Hematopoietic multipotent progenitor cell (in vitro differentiated cells): ENCODE data around the gene PSD4. TPM values are rescaled to one million over a fixed set of nuclear protein-coding genes. Genes with fewer than 3 reads are reported as not detected.

ENCODE experiments used
- DNase-seq, 3 donors: peaks; one replicate each; pipeline ENCODE4 v3.0.0-alpha.2; 2011 to 2015; ENCODE audit warnings: low read depth in 2 of 3, low spot score in 2 of 3
- total RNA-seq: library from RNA; depleted of rRNA; stranded (reverse); fragments of >200 nt; gene quantifications from one replicate; pipeline ENCODE4 v1.2.3, GENCODE V29; 2012

Gene PSD4
- total RNA-seq, 1 donor, result 68.7 TPM

DNA sequence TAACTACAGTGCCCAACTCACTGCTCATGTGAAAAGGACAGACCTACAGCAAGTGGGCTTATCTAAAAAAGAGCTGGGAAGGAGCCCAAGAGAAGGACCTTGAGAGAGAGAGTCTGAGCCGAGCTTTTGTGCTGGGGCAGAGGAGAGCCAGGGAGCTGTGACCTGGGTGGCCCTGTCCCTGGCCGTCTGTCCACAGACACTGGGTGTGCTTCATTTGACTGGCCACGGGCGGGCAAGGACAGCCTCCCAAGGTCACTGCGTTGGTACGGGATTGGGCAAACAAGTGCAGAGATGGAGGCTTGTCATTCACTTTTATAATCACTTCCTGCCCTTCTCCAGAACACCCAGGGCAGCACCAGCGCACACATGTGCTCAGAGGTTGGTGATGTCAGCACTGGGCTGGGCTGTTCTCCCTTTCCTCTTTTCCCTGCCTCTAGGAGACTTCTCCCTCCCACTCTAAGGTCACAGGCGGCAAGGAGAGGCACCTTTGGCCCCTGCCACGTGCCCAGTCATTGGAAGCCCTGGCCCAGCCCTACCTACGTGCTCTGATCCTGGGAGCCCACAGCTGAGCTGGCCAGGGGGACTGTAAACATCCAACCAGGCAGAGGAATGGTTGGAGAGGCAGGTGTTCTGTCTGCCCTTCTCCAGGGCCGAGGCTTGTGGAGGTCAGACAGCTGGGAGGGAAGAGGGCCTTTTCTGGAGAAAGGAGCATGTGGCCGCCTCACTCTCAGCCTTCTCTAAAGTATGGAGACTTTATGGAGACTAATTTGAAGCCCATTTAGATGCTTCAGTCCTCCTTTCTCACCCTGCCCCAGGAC is 6.4 kb upstream of the PSD4 start:
- DNase-seq, result no peak

DNA sequence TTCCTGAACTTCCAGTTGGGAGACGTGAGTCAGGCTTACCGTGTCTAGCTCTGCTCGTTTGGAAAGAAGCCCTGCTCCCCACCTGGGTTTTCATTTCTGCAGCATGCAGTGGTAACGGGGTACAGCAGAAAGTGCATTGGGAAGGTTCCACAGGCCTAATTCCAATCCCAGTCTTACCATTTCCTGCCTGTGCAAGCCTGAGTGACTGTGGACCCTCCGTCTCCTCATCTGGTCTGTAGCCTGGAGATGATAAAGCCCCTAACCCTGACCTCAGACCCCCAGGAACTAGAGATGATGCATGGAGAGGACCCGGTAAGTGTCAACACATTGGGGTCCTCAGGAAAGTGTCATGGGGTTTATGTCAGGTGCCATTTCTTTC is 5.8 kb upstream of the PSD4 start:
- no peak for DNase-seq

GRCh38 chr2:113169002-113169530 is 4.7 kb upstream of the PSD4 start:
- DNase-seq, result no peak

GRCh38 chr2:113169586-113169985 is 4.2 kb upstream of the PSD4 start:
- DNase-seq, result no peak

- DNase-seq, result no peak
Measured at GRCh38 chr2:113171334-113172075, 2.3 kb upstream of the PSD4 start.

- no peak for DNase-seq
Measured at GRCh38 chr2:113172721-113173541, 840 bp upstream of the PSD4 start.

GRCh38 chr2:113174376-113174750 is 592 bp downstream of the PSD4 start:
- peak in 1 of 3 donors; percentile 13 for DNase-seq

DNA sequence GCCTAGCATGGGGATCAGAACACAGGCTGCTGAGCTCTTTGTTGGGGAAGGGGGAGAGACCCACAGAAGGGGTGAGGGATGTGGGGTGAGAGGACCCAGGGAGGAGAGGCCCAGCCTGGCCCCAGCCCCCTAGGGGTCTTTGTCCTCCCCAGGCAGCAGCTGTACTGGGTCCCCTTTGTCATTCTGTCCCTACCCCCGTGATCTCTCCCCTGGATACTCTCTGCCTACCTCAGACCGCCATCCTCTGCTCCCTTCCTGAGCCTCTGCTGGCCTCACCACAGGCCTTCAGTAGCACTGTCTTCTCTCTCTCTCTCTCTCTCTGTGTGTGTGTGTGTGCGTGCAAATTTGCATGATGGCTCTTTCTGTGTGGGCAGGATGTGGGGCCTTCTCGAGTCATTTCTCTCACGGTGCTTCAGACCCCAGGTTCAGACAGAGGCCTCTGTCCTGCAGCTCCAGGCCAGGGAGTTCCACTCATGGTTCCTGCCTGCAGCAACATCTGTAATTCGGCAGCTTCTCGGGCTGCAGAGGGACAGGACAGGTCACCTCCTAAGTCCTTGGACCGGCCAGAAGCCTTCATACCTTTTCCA is 1.4 kb downstream of the PSD4 start:
- peak in 2 of 3 donors; percentile 57 to 73 for DNase-seq

- DNase-seq, result peak in 1 of 3 donors; percentile 29
Measured at GRCh38 chr2:113175736-113176695, 2.2 kb downstream of the PSD4 start.

GRCh38 chr2:113176696-113177355 is 3.1 kb downstream of the PSD4 start:
- no peak for DNase-seq

GRCh38 chr2:113178069-113178746 is 4.4 kb downstream of the PSD4 start:
- DNase-seq, result no peak

- no peak for DNase-seq
Measured at GRCh38 chr2:113178891-113179290, 5.1 kb downstream of the PSD4 start.

DNA sequence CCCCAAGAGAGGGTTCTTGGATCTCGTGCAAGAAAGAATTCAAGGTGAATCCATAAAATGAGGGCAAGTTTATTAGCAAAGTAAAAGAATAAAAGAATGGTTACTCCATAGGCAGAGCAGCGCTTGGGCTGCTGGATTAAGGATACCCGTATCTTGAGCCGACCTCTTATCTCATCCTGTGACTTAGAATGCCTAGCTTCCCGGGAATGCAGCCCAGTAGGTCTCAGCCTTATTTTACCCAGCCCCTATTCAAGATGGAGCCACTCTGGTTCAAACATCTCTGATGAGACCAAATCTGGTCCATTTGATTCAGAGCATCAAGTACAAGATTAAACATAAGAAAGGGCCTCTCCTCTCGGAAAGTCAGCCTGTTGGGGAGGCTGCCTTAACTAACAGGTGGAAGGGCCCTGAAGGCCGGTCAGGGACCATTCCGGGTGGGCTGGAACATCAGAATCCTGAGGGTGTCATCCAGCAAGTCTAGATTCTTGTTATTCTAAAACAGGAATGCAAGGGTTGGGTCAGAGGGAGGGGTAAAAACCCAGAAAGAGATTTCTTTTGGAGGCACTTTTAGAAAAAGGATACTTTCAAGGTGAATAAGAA is 5.8 kb downstream of the PSD4 start:
- no peak for DNase-seq

- DNase-seq, result no peak
Measured at GRCh38 chr2:113180131-113180946, 6.6 kb downstream of the PSD4 start.

DNA sequence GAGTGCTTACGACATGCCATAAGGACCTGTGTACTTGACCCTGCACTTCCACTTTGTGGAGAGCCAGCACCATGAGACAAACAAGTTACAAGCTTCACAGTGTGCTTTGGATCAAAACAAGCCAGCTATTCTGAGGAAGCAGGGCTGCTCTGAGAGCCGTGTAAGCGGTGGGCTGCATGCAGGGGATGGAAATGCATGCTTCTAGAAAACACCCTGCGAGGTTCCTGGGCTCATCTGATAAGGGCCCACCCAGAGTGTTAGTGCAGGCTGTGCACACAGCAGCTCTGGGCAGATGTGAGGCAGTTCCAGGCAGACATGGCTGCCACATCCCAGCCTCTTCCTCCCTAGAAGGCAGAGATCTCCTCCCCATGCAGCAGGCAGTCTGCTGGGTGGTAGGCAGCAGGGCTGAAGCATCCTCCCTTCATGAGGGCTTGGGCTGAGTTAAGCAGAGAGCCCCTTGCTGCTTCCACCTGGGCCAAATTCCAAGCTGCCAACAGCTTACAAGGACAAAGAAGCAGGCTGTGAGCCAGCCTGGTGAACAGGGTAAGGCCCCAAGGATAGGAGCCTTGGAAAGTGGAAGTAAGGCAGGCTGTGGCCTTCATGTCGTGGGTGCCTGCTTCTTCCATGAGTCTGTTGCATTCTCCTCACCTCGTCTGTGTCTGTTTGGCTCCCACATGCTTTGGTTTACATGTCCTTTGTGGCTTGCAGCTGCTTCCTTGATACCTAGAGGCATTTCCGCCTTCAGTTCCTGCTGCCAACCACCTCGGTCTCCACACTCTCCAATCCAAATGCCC is 7.7 kb downstream of the PSD4 start:
- peak in 2 of 3 donors; percentile 20 to 59 for DNase-seq
